Osteoblast (primary cell): ENCODE results near the gene EPHA1. TPM values are rescaled to one million over a fixed set of nuclear protein-coding genes. Genes with fewer than 3 reads are reported as not detected.
A peak's percentile ranks its signal among the peaks of the same experiment; 100 is the strongest.

Experiments
- DNase-seq: peaks from one replicate; pipeline ENCODE4 v3.0.0; 2011; ENCODE audit warnings: low spot score, mixed read lengths; ENCODE audit not compliant: insufficient read length; ENCODE audit errors: missing footprints
- H2AFZ ChIP-seq: 2 replicates; pipeline ENCODE4 v1.6.0; 2011; ENCODE audit warnings: mild to moderate bottlenecking, low read length
- H3K27ac ChIP-seq: 2 replicates; pipeline ENCODE4 v1.5.1; 2011; ENCODE audit warnings: mild to moderate bottlenecking, low read depth, low read length, moderate library complexity
- H3K27me3 ChIP-seq: 2 replicates; pipeline ENCODE4 v1.6.0; 2012; ENCODE audit warnings: mild to moderate bottlenecking, control low read depth, inconsistent platforms, low read length, moderate library complexity; ENCODE audit not compliant: insufficient read depth
- H3K36me3 ChIP-seq: 2 replicates; pipeline ENCODE4 v1.5.1; 2011; ENCODE audit warnings: mild to moderate bottlenecking, low read length, control low read depth, moderate library complexity; ENCODE audit not compliant: insufficient read depth
- H3K4me1 ChIP-seq: 2 replicates; pipeline ENCODE4 v1.5.1; 2011; ENCODE audit warnings: mild to moderate bottlenecking, low read length, control low read depth, moderate library complexity; ENCODE audit not compliant: insufficient read depth
- H3K4me2 ChIP-seq: 2 replicates; pipeline ENCODE4 v1.6.0; 2011; ENCODE audit warnings: mild to moderate bottlenecking, low read length; ENCODE audit not compliant: insufficient read depth
- H3K4me3 ChIP-seq: fragments of 200-600 bp; sonication (generic); 3 replicates; pipeline ENCODE4 v1.5.1; 2012; ENCODE audit warnings: mild to moderate bottlenecking, low read length, inconsistent platforms; ENCODE audit not compliant: insufficient read depth
- H3K79me2 ChIP-seq: 2 replicates; pipeline ENCODE4 v1.6.0; 2012; ENCODE audit warnings: mild to moderate bottlenecking, low read length, control low read depth, inconsistent platforms; ENCODE audit not compliant: insufficient read depth
- H3K9me3 ChIP-seq: 2 replicates; pipeline ENCODE4 v1.5.1; 2011; ENCODE audit warnings: low read depth, low read length, control low read depth
- H4K20me1 ChIP-seq: 2 replicates; pipeline ENCODE4 v1.6.0; 2012; ENCODE audit warnings: mild to moderate bottlenecking, low read length, control low read depth; ENCODE audit not compliant: insufficient read depth
- small RNA-seq: library from RNA; depleted of rRNA; stranded (forward); fragments of <200 nt; gene quantifications from one replicate; pipeline ENCODE3, GENCODE V24; 2012
- total RNA-seq: library from RNA; depleted of rRNA; stranded (reverse); fragments of >200 nt; gene quantifications from 2 replicates; pipeline ENCODE4 v1.2.3, GENCODE V29; 2012
- TF ChIP-seq, protein P1 (sequence below): IDR thresholded peaks from 2 replicates; pipeline ENCODE4 v1.5.1; 2011; ENCODE audit warnings: mild to moderate bottlenecking, low read depth, low read length, moderate library complexity; ENCODE audit errors: extremely low read depth

The EPHA1 gene
- total RNA-seq, 1 donor, result not detected

DNA sequence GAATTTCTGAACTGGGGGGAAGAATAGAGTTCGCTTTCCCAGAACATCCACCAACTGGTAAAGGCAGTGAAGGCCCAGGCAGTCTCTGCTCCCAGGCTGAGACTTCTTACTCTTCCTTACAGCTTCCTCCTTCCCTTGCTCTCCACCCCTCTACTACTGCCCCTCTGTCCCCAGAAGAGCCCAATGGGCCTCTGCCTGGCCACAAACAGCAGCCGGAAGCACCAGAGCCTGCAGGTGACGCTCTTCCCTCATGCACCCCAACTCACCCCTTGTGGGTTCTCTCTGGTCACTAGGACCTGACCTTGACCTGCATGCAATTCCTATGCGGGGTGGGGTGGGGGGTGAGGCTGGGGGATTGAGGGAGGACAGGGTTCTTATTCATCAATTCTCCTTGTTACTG, 62.6 kb downstream of the EPHA1 start:
- Histone ChIP-seq H3K36me3 (no peaks in the 10 kb centered on the region), H3K4me1 (no peaks in the 10 kb centered on the region), H4K20me1 (no peaks in the 10 kb centered on the region), H3K27ac (no peak overlapping the region), H3K4me2 (no peak overlapping the region), H3K4me3 (no peak overlapping the region), H2AFZ (no peak overlapping the region), H3K27me3 (peaks cover 36% of the 10 kb centered on the region), H3K9me3 (no peaks in the 10 kb centered on the region), H3K79me2 (no peaks in the 10 kb centered on the region)
- DNase-seq, result peak; percentile 27
- TF ChIP-seq, protein P1, sequence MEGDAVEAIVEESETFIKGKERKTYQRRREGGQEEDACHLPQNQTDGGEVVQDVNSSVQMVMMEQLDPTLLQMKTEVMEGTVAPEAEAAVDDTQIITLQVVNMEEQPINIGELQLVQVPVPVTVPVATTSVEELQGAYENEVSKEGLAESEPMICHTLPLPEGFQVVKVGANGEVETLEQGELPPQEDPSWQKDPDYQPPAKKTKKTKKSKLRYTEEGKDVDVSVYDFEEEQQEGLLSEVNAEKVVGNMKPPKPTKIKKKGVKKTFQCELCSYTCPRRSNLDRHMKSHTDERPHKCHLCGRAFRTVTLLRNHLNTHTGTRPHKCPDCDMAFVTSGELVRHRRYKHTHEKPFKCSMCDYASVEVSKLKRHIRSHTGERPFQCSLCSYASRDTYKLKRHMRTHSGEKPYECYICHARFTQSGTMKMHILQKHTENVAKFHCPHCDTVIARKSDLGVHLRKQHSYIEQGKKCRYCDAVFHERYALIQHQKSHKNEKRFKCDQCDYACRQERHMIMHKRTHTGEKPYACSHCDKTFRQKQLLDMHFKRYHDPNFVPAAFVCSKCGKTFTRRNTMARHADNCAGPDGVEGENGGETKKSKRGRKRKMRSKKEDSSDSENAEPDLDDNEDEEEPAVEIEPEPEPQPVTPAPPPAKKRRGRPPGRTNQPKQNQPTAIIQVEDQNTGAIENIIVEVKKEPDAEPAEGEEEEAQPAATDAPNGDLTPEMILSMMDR, result no peak

DNA sequence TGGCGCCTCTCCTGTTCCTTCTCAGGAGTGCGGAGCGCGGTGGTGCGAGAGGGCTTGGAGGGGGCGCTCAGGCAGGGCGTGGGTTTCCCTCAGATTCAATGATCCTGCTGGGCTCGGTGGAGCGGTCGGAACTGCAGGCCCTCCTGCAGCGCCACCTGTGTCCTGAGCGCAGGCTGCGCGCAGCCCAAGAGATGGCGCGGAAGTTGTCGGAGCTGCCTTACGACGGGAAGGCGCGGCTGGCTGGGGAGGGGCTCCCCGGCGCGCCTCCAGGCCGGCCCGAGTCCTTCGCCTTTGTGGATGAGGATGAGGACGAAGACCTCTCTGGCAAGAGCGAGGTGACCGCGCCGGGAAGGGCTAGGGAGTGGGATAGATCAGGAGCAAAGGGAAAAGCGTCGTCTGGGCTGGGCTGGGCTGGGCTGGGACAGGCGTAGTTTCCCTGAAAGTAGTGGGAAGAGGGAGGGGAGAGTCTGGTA, 63.2 kb downstream of the EPHA1 start:
- TF ChIP-seq, protein P1, result peak; percentile 35
- peaks cover 37% of the 10 kb centered on the region for H3K27me3 ChIP-seq
- peak overlapping the region; percentile 57 for H2AFZ ChIP-seq
- peak overlapping the region; percentile 11 for H3K4me2 ChIP-seq
- no peaks in the 10 kb centered on the region for H3K9me3 ChIP-seq
- no peaks in the 10 kb centered on the region for H3K4me1 ChIP-seq
- no peaks in the 10 kb centered on the region for H3K79me2 ChIP-seq
- H3K27ac ChIP-seq, result no peak overlapping the region
- H3K36me3 ChIP-seq, result no peaks in the 10 kb centered on the region
- no peaks in the 10 kb centered on the region for H4K20me1 ChIP-seq
- peak overlapping the region; percentile 0 for H3K4me3 ChIP-seq
- peak; percentile 83 for DNase-seq

DNA sequence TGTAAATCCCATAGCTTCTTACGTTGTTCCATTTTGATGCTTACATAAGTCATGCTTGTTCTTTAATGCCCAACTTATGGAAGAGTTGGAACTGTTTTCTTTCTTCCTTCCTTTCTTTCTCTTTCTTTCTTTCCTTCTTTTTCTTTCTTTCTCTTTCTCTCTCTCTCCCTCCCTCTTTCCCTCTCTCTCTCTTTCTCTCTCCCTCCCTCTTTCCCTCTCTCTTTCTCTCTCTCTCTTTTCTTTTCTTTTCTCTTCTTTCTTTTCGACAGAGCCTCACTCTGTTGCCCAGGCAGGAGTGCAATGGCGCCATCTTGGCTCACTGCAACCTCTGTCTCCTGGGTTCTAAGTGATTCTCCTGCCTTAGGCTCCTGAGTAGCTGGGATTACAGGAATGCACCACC, 65.1 kb downstream of the EPHA1 start:
- no peaks in the 10 kb centered on the region for H4K20me1 ChIP-seq
- no peaks in the 10 kb centered on the region for H3K36me3 ChIP-seq
- H3K4me2 ChIP-seq, result no peak overlapping the region
- no peaks in the 10 kb centered on the region for H3K79me2 ChIP-seq
- no peaks in the 10 kb centered on the region for H3K9me3 ChIP-seq
- H3K4me1 ChIP-seq, result no peaks in the 10 kb centered on the region
- H2AFZ ChIP-seq, result no peak overlapping the region
- H3K27me3 ChIP-seq, result peaks cover 34% of the 10 kb centered on the region
- TF ChIP-seq, protein P1, result no peak
- DNase-seq, result no peak
- H3K27ac ChIP-seq, result no peak overlapping the region
- H3K4me3 ChIP-seq, result no peak overlapping the region

DNA sequence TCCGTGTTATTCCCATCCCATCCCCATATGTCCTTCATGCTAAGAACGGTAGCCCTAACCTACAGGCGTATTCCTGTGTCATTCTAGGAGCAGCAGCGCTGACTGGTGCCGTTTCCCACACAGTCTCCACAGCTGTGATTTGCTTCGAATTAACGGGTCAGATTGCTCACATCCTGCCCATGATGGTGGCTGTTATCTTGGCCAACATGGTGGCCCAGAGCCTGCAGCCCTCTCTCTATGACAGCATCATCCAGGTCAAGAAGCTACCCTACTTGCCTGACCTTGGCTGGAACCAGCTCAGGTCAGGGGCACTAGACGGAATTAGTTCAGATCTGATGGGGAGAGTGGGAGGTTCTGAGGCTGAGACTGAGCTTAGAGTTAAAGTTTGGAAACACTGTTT, 66.8 kb downstream of the EPHA1 start:
- Histone ChIP-seq H2AFZ (no peak overlapping the region), H3K4me2 (no peak overlapping the region), H3K27me3 (peaks cover 35% of the 10 kb centered on the region), H3K9me3 (no peaks in the 10 kb centered on the region), H3K36me3 (no peaks in the 10 kb centered on the region), H3K4me3 (no peak overlapping the region), H3K27ac (no peak overlapping the region), H3K79me2 (no peaks in the 10 kb centered on the region), H3K4me1 (no peaks in the 10 kb centered on the region), H4K20me1 (no peaks in the 10 kb centered on the region)
- TF ChIP-seq, protein P1, result no peak
- no peak for DNase-seq

Small RNA genes lying within 50 kb of the gene (small RNA-seq; reads per million reads assigned to genes)
- not detected for gene MIR6892

Other genes with a start within 250 kb of the EPHA1 start
- gene TAS2R39, start 225.4 kb downstream of the EPHA1 start, total RNA-seq, result not detected in 2 replicates
- not detected in 2 replicates for gene TAS2R40, start 186.8 kb downstream of the EPHA1 start, total RNA-seq
- gene GSTK1, start 145.4 kb downstream of the EPHA1 start, total RNA-seq, result 91.3 and 99.9 TPM in 2 replicates
- gene TMEM139, start 123.9 kb downstream of the EPHA1 start, total RNA-seq, result not detected in 2 replicates
- gene CASP2, start 120.5 kb downstream of the EPHA1 start, total RNA-seq, result 7.6 and 10.9 TPM in 2 replicates
- under 0.01 TPM in 2 replicates for gene CLCN1, start 92.7 kb downstream of the EPHA1 start, total RNA-seq
- 1.2 and 1.4 TPM in 2 replicates for gene FAM131B, start 46.1 kb downstream of the EPHA1 start, total RNA-seq
- 38.9 and 47.4 TPM in 2 replicates for gene ZYX, start 27.5 kb downstream of the EPHA1 start, total RNA-seq
- not detected in 2 replicates for gene TAS2R60, start 34.6 kb upstream of the EPHA1 start, total RNA-seq
- gene TAS2R41, start 69.0 kb upstream of the EPHA1 start, total RNA-seq, result not detected in 2 replicates
- 0.88 TPM in 1 of 2 replicates, not detected in the other for gene CTAGE15, start 162.9 kb upstream of the EPHA1 start, total RNA-seq
- gene TCAF2, start 212.1 kb upstream of the EPHA1 start, total RNA-seq, result 1.8 and 2.5 TPM in 2 replicates